Measurements from ENCODE around the gene SP2. TPM values are rescaled to one million over a fixed set of nuclear protein-coding genes. Genes with fewer than 3 reads are reported as not detected.
A peak's percentile ranks its signal among the peaks of the same experiment; 100 is the strongest.

Gene SP2
- total RNA-seq, 1 experiment from 2014 or later: 3.9 TPM

DNA sequence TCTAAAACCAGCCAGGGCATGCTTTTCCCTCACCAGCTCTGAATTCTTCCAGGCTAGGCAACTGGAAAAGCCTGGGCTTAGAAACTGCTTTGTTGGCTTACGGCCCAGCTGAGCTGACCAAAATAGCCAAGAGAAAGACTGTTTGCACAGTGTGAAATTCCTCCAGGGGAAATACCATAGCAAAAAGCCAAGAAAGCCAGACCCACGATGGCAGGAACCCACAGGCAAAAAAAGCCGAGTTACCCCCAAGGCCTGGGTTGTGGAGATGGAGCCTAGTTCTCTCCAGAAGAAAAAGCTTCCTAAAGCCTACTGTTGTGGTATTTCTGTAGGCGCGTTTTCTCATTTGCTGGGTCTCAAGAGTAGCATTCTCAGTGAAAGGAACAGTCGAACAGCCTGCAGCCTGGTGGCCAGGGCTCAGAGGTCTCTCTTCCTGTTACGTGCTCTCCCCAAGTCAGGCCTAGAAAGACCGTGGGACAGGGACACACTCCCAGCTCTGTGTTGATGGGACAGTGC, 9.2 kb downstream of the SP2 start:
- Histone ChIP-seq H3K4me1 (ENCODE audit: insufficient read depth, low read length) (no peaks in the 10 kb centered on the region; the same call in 1 of the 2 replicates), H3F3A (ENCODE audit: low read length, unreplicated experiment) (no peaks in the 10 kb centered on the region), H3K27ac (ENCODE audit: low read length) (no peak overlapping the region), H3K27me3 (ENCODE audit: low read length) (no peaks in the 10 kb centered on the region), H3K4me3 (ENCODE audit: low read length) (no peak overlapping the region), H3K79me2 (ENCODE audit: low read length) (no peaks in the 10 kb centered on the region), H2AFZ (ENCODE audit: low read length) (no peak overlapping the region), H3K9me3 (ENCODE audit: low read length) (no peaks in the 10 kb centered on the region), H4K20me1 (ENCODE audit: low read length) (no peaks in the 10 kb centered on the region), H3K36me3 (ENCODE audit: low read depth, low read length) (no peaks in the 10 kb centered on the region), H3K4me2 (ENCODE audit: low read length) (no peak overlapping the region), H3K9me2 (replicated peaks; ENCODE audit: low read length) (no peaks in the 10 kb centered on the region), H3K9ac (ENCODE audit: low read length) (no peak overlapping the region)
- ChIA-PET POLR2A (ENCODE audit: unreplicated experiment) (interaction anchor here (0.6 kb wide), 1 partner anchor 51 kb away, joined by 5 read pairs; no protein-coding TSS in a partner anchor), CTCF (interaction anchor here (0.6 to 1.1 kb wide), 2 partner anchors 42 to 182 kb away, joined by 3 to 7 read pairs; no protein-coding TSS in a partner anchor)
- BruUV-seq (replicated peaks): no TSS peak
- TF ChIP-seq, protein P1, sequence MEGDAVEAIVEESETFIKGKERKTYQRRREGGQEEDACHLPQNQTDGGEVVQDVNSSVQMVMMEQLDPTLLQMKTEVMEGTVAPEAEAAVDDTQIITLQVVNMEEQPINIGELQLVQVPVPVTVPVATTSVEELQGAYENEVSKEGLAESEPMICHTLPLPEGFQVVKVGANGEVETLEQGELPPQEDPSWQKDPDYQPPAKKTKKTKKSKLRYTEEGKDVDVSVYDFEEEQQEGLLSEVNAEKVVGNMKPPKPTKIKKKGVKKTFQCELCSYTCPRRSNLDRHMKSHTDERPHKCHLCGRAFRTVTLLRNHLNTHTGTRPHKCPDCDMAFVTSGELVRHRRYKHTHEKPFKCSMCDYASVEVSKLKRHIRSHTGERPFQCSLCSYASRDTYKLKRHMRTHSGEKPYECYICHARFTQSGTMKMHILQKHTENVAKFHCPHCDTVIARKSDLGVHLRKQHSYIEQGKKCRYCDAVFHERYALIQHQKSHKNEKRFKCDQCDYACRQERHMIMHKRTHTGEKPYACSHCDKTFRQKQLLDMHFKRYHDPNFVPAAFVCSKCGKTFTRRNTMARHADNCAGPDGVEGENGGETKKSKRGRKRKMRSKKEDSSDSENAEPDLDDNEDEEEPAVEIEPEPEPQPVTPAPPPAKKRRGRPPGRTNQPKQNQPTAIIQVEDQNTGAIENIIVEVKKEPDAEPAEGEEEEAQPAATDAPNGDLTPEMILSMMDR (conservative IDR thresholded peaks at IDR 0.05; ENCODE audit: low read depth, low read length): no peak
- no peak for TF ChIP-seq EZH2 (IDR thresholded peaks at IDR 0.05; ENCODE audit: low read length, unreplicated experiment)
- no peak for TF ChIP-seq EZH2phosphoT487 (IDR thresholded peaks at IDR 0.05; ENCODE audit: borderline replicate concordance, low read length)
- intact Hi-C loops (cut with micrococcal nuclease): no loop called here
- DNase-seq: peak; percentile 32
- ATAC-seq: peak; percentile 77

DNA sequence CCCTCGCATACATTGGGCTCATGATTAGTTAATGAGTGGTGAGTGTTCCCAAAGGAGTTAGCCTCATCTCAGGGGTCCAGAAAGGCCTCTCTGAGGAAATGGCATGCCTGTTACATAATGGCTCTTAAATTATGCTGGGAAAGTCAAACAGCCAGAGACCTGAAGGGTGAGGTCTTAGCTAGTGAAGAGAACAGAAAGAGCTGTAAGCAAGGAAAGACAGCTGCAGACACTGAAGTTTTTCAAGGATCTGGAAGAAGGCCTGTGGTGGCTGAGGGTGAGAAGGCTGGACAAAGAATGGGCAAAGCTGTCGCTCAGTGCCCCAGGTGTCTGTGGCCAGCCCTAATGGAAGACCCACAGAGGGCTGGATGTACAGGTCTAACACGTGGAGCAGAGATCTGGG, 10.4 kb downstream of the SP2 start:
- POLR2A ChIA-PET (ENCODE audit: unreplicated experiment): interaction anchor here (0.6 kb wide), 1 partner anchor 119 kb away, joined by 3 read pairs; no protein-coding TSS in a partner anchor

More for the DNA sequence above, 10.4 kb downstream of the SP2 start:
- no TSS peak for BruUV-seq (replicated peaks)
- H2AFZ ChIP-seq (ENCODE audit: low read length): no peak overlapping the region
- no peaks in the 10 kb centered on the region for H3K9me2 ChIP-seq (replicated peaks; ENCODE audit: low read length)
- no peaks in the 10 kb centered on the region for H3K27me3 ChIP-seq (ENCODE audit: low read length)
- CTCF ChIA-PET: no interaction called here
- H3K4me1 ChIP-seq (ENCODE audit: insufficient read depth, low read length): no peaks in the 10 kb centered on the region; the same call in 1 of the 2 replicates
- TF ChIP-seq, protein P1 (conservative IDR thresholded peaks at IDR 0.05; ENCODE audit: low read depth, low read length): no peak
- TF ChIP-seq EZH2phosphoT487 (IDR thresholded peaks at IDR 0.05; ENCODE audit: borderline replicate concordance, low read length) (no peak), EZH2 (IDR thresholded peaks at IDR 0.05; ENCODE audit: low read length, unreplicated experiment) (no peak)
- no peaks in the 10 kb centered on the region for H3K79me2 ChIP-seq (ENCODE audit: low read length)
- no peaks in the 10 kb centered on the region for H3K9me3 ChIP-seq (ENCODE audit: low read length)
- no peak overlapping the region for H3K27ac ChIP-seq (ENCODE audit: low read length)
- H3K4me3 ChIP-seq (ENCODE audit: low read length): no peak overlapping the region
- ATAC-seq (no peak), DNase-seq (no peak)
- no peaks in the 10 kb centered on the region for H3K36me3 ChIP-seq (ENCODE audit: low read depth, low read length)
- intact Hi-C loops (cut with micrococcal nuclease): no loop called here
- H3F3A ChIP-seq (ENCODE audit: low read length, unreplicated experiment): no peaks in the 10 kb centered on the region
- no peak overlapping the region for H3K9ac ChIP-seq (ENCODE audit: low read length)
- H4K20me1 ChIP-seq (ENCODE audit: low read length): no peaks in the 10 kb centered on the region
- H3K4me2 ChIP-seq (ENCODE audit: low read length): no peak overlapping the region
